ENCODE data around the gene RNU5B-1. TPM values are rescaled to one million over a fixed set of nuclear protein-coding genes. Genes with fewer than 3 reads are reported as not detected.
A peak's percentile ranks its signal among the peaks of the same experiment; 100 is the strongest.

RNU5B-1 gene
- polyA plus RNA-seq, 3 donors = not detected

DNA sequence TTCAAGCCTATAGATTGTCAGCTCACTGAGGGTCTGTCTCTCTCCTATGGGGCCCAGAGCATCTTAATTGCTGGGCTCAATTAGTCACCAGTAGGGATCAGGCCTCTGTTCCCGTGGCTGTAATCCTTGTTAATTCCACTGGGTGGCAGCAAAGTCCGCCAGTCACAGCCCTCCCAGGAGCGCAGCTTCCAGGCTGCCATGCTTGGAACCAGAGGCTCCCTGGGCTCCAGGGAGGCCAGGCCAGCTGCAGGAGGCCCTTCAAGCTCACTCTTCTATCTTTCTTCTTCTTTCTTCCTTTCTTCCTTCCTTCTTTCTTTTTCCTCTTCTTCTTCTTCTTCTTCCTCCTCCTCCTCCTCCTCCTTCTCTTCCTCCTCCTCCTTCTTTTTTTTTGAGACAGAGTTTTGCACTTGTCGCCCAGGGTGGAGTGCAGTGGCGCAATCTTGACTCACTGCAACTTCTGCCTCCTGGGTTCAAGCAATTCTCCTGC, 14.4 kb downstream of the RNU5B-1 start:
- peak in 6 of 11 donors; percentile 69 to 83 (median 72) for DNase-seq (ENCODE audit: extremely low read depth in 1 of 11, low read depth in 9 of 11, low spot score in 4 of 11)

- DNase-seq (ENCODE audit: extremely low read depth in 1 of 11, low read depth in 9 of 11, low spot score in 4 of 11) = peak in 1 of 11 donors; percentile 49
Measured at GRCh38 chr15:65323071-65323511, 18.6 kb downstream of the RNU5B-1 start.

DNA sequence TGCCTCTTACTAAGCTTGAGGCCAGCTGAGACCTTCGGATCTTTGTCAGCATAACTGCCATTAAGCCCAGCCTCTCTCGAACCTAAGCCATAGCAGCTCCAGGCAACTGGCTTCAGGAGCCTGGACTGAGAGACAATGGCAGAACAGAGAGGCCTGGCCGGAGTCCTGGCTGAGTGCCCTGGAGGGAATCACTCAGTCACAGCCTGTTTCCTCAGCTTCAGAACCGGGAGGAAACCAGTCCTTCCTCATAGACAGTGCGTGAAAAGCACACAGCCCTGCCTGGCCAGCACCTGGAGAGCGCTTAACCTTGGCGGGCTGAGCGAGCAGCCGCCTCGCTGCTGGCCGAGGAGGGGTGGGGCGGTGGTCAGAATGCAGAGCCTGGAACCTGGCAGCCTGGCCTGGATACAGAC, 21.6 kb downstream of the RNU5B-1 start:
- DNase-seq (ENCODE audit: extremely low read depth in 1 of 11, low read depth in 9 of 11, low spot score in 4 of 11) = no peak

DNA sequence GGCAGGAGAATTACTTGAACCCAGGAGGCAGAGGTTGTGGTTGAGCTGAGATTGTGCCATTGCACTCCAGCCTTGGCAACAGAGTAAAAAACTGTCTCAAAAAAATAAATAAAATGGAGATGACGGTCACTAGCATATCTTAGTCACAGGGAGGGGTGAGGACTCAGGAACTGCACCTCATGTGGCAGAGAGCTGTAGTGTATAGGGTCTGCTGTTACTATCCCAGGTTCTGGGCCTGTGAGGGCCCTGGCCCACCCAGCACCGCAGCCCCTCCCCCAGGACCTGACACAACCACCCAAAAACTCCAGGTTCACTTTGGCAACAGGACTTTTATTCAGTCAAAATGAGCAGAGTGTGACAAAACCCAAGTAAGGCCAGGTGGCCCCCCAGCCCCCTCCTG, 22.3 kb downstream of the RNU5B-1 start:
- DNase-seq (ENCODE audit: extremely low read depth in 1 of 11, low read depth in 9 of 11, low spot score in 4 of 11) = no peak

- no peak for DNase-seq (ENCODE audit: extremely low read depth in 1 of 11, low read depth in 9 of 11, low spot score in 4 of 11)
Measured at GRCh38 chr15:65327651-65328393, 23.3 kb downstream of the RNU5B-1 start.

DNA sequence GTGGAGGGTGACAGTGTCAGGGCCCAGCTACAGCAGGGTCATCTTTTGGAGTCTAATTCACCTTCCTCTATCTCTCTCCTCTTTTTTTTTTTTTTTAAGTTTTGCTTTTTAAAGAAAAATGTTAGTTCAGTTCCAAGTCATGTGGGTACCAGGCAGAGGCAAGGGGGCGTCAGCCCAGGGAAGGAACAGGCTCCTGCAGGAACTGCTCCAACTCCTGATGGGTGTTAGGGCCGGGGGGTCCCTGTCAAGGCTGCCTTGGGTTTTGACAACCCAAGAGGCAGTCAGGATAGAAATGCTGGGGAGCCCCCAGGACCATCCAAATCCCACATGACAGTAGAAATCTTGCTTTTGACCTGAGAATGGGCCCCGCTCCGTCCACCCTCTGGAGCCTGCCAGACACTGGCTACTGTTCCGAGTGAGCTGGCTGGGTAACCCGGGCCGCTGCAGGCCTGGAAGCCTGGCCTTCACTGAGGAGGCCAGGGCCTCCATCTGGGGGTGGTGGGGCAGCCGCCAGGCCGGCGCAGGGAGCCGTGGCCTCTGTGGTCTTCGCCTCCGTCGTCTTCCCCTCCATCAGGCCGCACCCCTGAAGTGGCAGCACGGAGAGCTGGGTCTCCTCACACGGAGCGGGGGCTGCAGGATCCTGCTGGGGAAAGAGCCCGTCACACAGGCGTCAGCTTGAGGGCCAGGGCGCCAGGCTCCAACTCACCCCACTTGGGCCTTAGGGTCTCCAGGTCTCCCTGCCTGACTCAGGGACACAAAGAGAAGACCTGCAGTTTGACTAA, 24.2 kb downstream of the RNU5B-1 start:
- no peak for DNase-seq (ENCODE audit: extremely low read depth in 1 of 11, low read depth in 9 of 11, low spot score in 4 of 11)

GRCh38 chr15:65329288-65329983, 25.0 kb downstream of the RNU5B-1 start:
- no peak for DNase-seq (ENCODE audit: extremely low read depth in 1 of 11, low read depth in 9 of 11, low spot score in 4 of 11)

- no peak for DNase-seq (ENCODE audit: extremely low read depth in 1 of 11, low read depth in 9 of 11, low spot score in 4 of 11)
Measured at GRCh38 chr15:65329984-65330735, 25.7 kb downstream of the RNU5B-1 start.

GRCh38 chr15:65330934-65331645, 26.6 kb downstream of the RNU5B-1 start:
- no peak for DNase-seq (ENCODE audit: extremely low read depth in 1 of 11, low read depth in 9 of 11, low spot score in 4 of 11)

DNA sequence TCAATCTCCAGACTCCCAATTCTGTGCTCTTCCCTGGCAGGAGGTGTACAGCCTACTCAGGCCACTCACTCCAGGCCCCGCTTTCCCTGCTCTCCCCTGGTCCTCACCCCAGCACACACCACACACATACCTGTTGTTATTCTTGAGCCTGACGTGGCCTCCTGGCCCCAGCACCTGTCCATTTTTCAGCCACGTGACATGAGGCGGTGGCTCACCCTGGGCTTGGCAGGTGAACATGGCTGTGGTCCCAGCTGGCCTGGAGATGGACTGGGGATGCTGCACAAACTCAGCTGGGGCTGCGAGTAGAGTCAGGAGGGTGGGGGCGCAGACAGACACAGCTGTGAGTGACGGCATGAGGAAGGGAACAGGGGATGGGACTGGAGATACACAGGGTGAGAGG, 27.3 kb downstream of the RNU5B-1 start:
- no peak for DNase-seq (ENCODE audit: extremely low read depth in 1 of 11, low read depth in 9 of 11, low spot score in 4 of 11)

- no peak for DNase-seq (ENCODE audit: extremely low read depth in 1 of 11, low read depth in 9 of 11, low spot score in 4 of 11)
Measured at GRCh38 chr15:65332391-65333147, 28.1 kb downstream of the RNU5B-1 start.

- DNase-seq (ENCODE audit: extremely low read depth in 1 of 11, low read depth in 9 of 11, low spot score in 4 of 11) = no peak
Measured at GRCh38 chr15:65333148-65333820, 28.8 kb downstream of the RNU5B-1 start.

GRCh38 chr15:65333856-65334255, 29.4 kb downstream of the RNU5B-1 start:
- no peak for DNase-seq (ENCODE audit: extremely low read depth in 1 of 11, low read depth in 9 of 11, low spot score in 4 of 11)

DNA sequence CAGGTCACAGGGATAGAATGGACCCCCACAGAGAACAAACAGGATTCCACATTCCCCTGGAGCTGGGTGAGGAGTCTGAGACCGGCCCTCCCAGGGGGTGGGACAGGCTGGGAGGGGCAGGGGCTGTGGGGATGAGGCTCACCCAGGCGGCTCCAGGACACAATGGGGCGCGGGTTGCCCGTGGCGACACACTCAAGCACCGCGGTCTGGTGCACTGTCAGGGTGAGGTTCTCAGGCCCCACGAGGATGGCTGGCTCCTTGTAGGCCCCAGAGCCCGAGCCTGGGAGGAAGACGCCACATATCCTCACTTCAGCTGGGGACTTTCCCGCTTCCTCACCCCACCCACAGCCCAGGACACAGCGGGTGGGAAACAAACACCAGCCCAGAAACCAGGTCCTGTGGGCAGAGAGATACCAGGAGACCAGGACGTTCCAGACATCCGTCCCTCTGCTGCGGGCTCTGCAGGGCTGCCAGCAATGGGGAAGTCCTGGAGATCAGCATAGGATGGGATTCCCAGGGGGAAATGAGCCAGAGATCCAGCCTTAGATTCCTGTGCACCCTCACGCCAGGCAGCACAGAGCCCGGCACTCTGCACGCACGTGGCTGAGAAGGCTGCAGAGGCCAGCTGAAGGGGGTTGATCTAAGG, 30.2 kb downstream of the RNU5B-1 start:
- DNase-seq (ENCODE audit: extremely low read depth in 1 of 11, low read depth in 9 of 11, low spot score in 4 of 11) = no peak

DNA sequence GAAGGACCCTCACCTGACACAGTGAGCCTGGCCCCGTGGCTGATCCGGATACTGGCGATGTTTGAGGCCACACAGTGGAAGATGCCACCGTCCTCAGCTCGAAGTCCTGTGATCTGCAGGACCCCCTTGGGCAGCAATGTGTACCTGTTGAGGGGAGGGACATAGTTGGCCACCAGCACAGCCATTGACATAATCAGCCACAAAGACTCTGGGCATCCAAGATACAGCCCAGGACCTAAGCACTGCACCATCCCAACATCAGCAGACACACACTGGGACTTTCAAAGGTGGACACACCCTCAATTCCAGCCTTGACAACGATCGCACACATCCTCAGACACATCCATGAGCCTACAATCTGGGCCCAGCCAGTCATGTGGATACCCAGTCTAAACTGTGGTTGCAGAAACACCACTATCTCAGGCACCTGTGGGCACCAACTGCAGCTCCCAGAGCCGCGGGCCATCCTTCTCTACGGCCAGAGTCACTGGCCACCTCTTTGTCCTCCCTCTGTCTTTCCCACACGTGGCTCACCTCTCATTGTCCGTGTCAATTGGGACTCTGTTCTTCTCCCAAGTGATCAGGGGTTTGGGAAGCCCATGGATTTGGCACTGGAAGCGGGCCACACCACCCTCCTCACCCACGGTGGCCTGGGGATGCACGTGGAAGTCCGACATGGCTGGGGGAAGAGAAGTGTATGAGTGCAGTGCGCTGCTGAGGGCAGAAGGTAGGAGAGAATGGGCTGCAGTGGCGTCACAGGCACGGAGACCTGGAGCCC, 31.0 kb downstream of the RNU5B-1 start:
- no peak for DNase-seq (ENCODE audit: extremely low read depth in 1 of 11, low read depth in 9 of 11, low spot score in 4 of 11)
